ENCODE data around the gene NFX1. TPM values are rescaled to one million over a fixed set of nuclear protein-coding genes. Genes with fewer than 3 reads are reported as not detected.

The NFX1 gene
- total RNA-seq, 1 experiment from 2014 or later, result 40.0 TPM

GRCh38 chr9:33306037-33306436, 15.7 kb downstream of the NFX1 start:
- H3K4me1 ChIP-seq (ENCODE audit: insufficient read depth, low read length, poor library complexity, severe bottlenecking), result no peaks in the 10 kb centered on the region
- H3K36me3 ChIP-seq (ENCODE audit: insufficient read depth, low read length, poor library complexity, severe bottlenecking), result peaks cover 90% of the 10 kb centered on the region
- H3K9me3 ChIP-seq (ENCODE audit: low read depth, low read length, poor library complexity, severe bottlenecking), result no peaks in the 10 kb centered on the region
- H3K27ac ChIP-seq (ENCODE audit: low read depth, low read length, poor library complexity, severe bottlenecking), result no peak overlapping the region
- intact Hi-C loops (cut with micrococcal nuclease; ENCODE audit: unreplicated experiment), result no loop called here
- no TSS peak for BruUV-seq (replicated peaks)
- no peak overlapping the region for H3K4me3 ChIP-seq (ENCODE audit: low read depth, low read length, poor library complexity, severe bottlenecking)
- ChIA-PET POLR2A (ENCODE audit: low non-redundant PET) (no interaction called here), CTCF (no interaction called here)
- TF ChIP-seq EZH2 (IDR thresholded peaks at IDR 0.05; ENCODE audit: borderline replicate concordance, low read depth, low read length, poor library complexity, severe bottlenecking), result no peak
- no peak for DNase-seq (ENCODE audit: low spot score)
- no peaks in the 10 kb centered on the region for H3K27me3 ChIP-seq (replicated peaks; ENCODE audit: insufficient read depth, low read depth, low read length, poor library complexity)

GRCh38 chr9:33307067-33307466, 16.8 kb downstream of the NFX1 start:
- CTCF ChIA-PET, result no interaction called here
- no peak overlapping the region for H3K4me3 ChIP-seq (ENCODE audit: low read depth, low read length, poor library complexity, severe bottlenecking)
- TF ChIP-seq EZH2 (IDR thresholded peaks at IDR 0.05; ENCODE audit: borderline replicate concordance, low read depth, low read length, poor library complexity, severe bottlenecking) (no peak), CTCF (conservative IDR thresholded peaks at IDR 0.05; ENCODE audit: low read depth, low read length) (no peak)
- H3K9me3 ChIP-seq (ENCODE audit: low read depth, low read length, poor library complexity, severe bottlenecking), result no peaks in the 10 kb centered on the region
- DNase-seq (ENCODE audit: low spot score), result no peak
- POLR2A ChIA-PET (ENCODE audit: low non-redundant PET), result no interaction called here
- H3K27ac ChIP-seq (ENCODE audit: low read depth, low read length, poor library complexity, severe bottlenecking), result no peak overlapping the region
- no peaks in the 10 kb centered on the region for H3K27me3 ChIP-seq (replicated peaks; ENCODE audit: insufficient read depth, low read depth, low read length, poor library complexity)
- peaks cover 92% of the 10 kb centered on the region for H3K36me3 ChIP-seq (ENCODE audit: insufficient read depth, low read length, poor library complexity, severe bottlenecking)
- intact Hi-C loops (cut with micrococcal nuclease; ENCODE audit: unreplicated experiment), result no loop called here
- no TSS peak for BruUV-seq (replicated peaks)
- no peaks in the 10 kb centered on the region for H3K4me1 ChIP-seq (ENCODE audit: insufficient read depth, low read length, poor library complexity, severe bottlenecking)

GRCh38 chr9:33309903-33310302, 19.6 kb downstream of the NFX1 start:
- H3K27me3 ChIP-seq (replicated peaks; ENCODE audit: insufficient read depth, low read depth, low read length, poor library complexity), result no peaks in the 10 kb centered on the region
- H3K36me3 ChIP-seq (ENCODE audit: insufficient read depth, low read length, poor library complexity, severe bottlenecking), result peaks cover 92% of the 10 kb centered on the region
- TF ChIP-seq CTCF (conservative IDR thresholded peaks at IDR 0.05; ENCODE audit: low read depth, low read length) (no peak), EZH2 (IDR thresholded peaks at IDR 0.05; ENCODE audit: borderline replicate concordance, low read depth, low read length, poor library complexity, severe bottlenecking) (no peak)
- no peak for DNase-seq (ENCODE audit: low spot score)
- intact Hi-C loops (cut with micrococcal nuclease; ENCODE audit: unreplicated experiment), result no loop called here
- BruUV-seq (replicated peaks), result no TSS peak
- CTCF ChIA-PET, result no interaction called here
- no peaks in the 10 kb centered on the region for H3K9me3 ChIP-seq (ENCODE audit: low read depth, low read length, poor library complexity, severe bottlenecking)
- POLR2A ChIA-PET (ENCODE audit: low non-redundant PET), result no interaction called here
- H3K27ac ChIP-seq (ENCODE audit: low read depth, low read length, poor library complexity, severe bottlenecking), result no peak overlapping the region
- no peak overlapping the region for H3K4me3 ChIP-seq (ENCODE audit: low read depth, low read length, poor library complexity, severe bottlenecking)
- H3K4me1 ChIP-seq (ENCODE audit: insufficient read depth, low read length, poor library complexity, severe bottlenecking), result no peaks in the 10 kb centered on the region

- no TSS peak for BruUV-seq (replicated peaks)
- ChIA-PET POLR2A (ENCODE audit: low non-redundant PET) (no interaction called here), CTCF (no interaction called here)
- H3K36me3 ChIP-seq (ENCODE audit: insufficient read depth, low read length, poor library complexity, severe bottlenecking), result peaks cover 88% of the 10 kb centered on the region
- no peak for TF ChIP-seq EZH2 (IDR thresholded peaks at IDR 0.05; ENCODE audit: borderline replicate concordance, low read depth, low read length, poor library complexity, severe bottlenecking)
- TF ChIP-seq CTCF (conservative IDR thresholded peaks at IDR 0.05; ENCODE audit: low read depth, low read length), result no peak
- H3K4me1 ChIP-seq (ENCODE audit: insufficient read depth, low read length, poor library complexity, severe bottlenecking), result no peaks in the 10 kb centered on the region
- intact Hi-C loops (cut with micrococcal nuclease; ENCODE audit: unreplicated experiment), result no loop called here
- no peak overlapping the region for H3K27ac ChIP-seq (ENCODE audit: low read depth, low read length, poor library complexity, severe bottlenecking)
- no peak for DNase-seq (ENCODE audit: low spot score)
- H3K4me3 ChIP-seq (ENCODE audit: low read depth, low read length, poor library complexity, severe bottlenecking), result no peak overlapping the region
- H3K9me3 ChIP-seq (ENCODE audit: low read depth, low read length, poor library complexity, severe bottlenecking), result no peaks in the 10 kb centered on the region
- no peaks in the 10 kb centered on the region for H3K27me3 ChIP-seq (replicated peaks; ENCODE audit: insufficient read depth, low read depth, low read length, poor library complexity)
Observed at GRCh38 chr9:33310748-33311147, 20.4 kb downstream of the NFX1 start.
